Activated T-cell treated with anti-CD3 and anti-CD28 coated beads, Interleukin-2, amount 50 U/mL, for 72 hours (primary cell): ENCODE results near the gene CCDC127. TPM values are rescaled to one million over a fixed set of nuclear protein-coding genes. Genes with fewer than 3 reads are reported as not detected.

ENCODE experiments used
- total RNA-seq, 2 donors: library from RNA; stranded (reverse); gene quantifications; one replicate each; pipeline ENCODE4 v1.2.3, GENCODE V29; 2022

Gene CCDC127
- total RNA-seq, 2 donors from 2014 or later: 6.7 to 8.5 TPM

Other genes with a start within 250 kb of the CCDC127 start
- not detected for gene PLEKHG4B, start 126.0 kb downstream of the CCDC127 start, total RNA-seq
- gene LRRC14B, start 26.7 kb downstream of the CCDC127 start, total RNA-seq: not detected
- gene SDHA, start 167 bp upstream of the CCDC127 start, total RNA-seq: 100 to 1,000 TPM; 143 to 144 TPM
- gene PDCD6, start 53.5 kb upstream of the CCDC127 start, total RNA-seq: 10 to 100 TPM; 71.0 to 72.3 TPM
- 10 to 100 TPM; 56.0 to 82.2 TPM for gene AHRR, start 103.6 kb upstream of the CCDC127 start, total RNA-seq
- 10 to 100 TPM; 60.1 to 78.2 TPM for gene EXOC3, start 225.0 kb upstream of the CCDC127 start, total RNA-seq